BLaER1 (cell line): ENCODE measurements around the gene ABCF2.

Source experiments
- H3K27ac ChIP-seq: shearing (Covaris generic); formaldehyde crosslinking; 2 replicates; pipeline ENCODE4 v1.8.1; 2022
- H3K27me3 ChIP-seq: shearing (Covaris generic); formaldehyde crosslinking; 2 replicates; pipeline ENCODE4 v1.8.1; 2022
- H3K36me3 ChIP-seq: shearing (Covaris generic); formaldehyde crosslinking; 2 replicates; pipeline ENCODE4 v1.8.1; 2022
- H3K4me1 ChIP-seq: shearing (Covaris generic); formaldehyde crosslinking; 2 replicates; pipeline ENCODE4 v1.8.1; 2022
- H3K4me2 ChIP-seq: shearing (Covaris generic); formaldehyde crosslinking; 2 replicates; pipeline ENCODE4 v1.8.1; 2022
- H3K4me3 ChIP-seq: shearing (Covaris generic); formaldehyde crosslinking; 2 replicates; pipeline ENCODE4 v1.8.1; 2022
- H3K9ac ChIP-seq: shearing (Covaris generic); formaldehyde crosslinking; 2 replicates; pipeline ENCODE4 v1.8.1; 2022
- H3K9me3 ChIP-seq: shearing (Covaris generic); formaldehyde crosslinking; 2 replicates; pipeline ENCODE4 v1.8.1; 2022
- H4K20me1 ChIP-seq: shearing (Covaris generic); formaldehyde crosslinking; 2 replicates; pipeline ENCODE4 v1.8.1; 2022
- Cebpa-rat ChIP-seq: shearing (Covaris generic); IDR thresholded peaks from 2 replicates; pipeline ENCODE4 v1.8.1; 2022

ABCF2 gene

DNA sequence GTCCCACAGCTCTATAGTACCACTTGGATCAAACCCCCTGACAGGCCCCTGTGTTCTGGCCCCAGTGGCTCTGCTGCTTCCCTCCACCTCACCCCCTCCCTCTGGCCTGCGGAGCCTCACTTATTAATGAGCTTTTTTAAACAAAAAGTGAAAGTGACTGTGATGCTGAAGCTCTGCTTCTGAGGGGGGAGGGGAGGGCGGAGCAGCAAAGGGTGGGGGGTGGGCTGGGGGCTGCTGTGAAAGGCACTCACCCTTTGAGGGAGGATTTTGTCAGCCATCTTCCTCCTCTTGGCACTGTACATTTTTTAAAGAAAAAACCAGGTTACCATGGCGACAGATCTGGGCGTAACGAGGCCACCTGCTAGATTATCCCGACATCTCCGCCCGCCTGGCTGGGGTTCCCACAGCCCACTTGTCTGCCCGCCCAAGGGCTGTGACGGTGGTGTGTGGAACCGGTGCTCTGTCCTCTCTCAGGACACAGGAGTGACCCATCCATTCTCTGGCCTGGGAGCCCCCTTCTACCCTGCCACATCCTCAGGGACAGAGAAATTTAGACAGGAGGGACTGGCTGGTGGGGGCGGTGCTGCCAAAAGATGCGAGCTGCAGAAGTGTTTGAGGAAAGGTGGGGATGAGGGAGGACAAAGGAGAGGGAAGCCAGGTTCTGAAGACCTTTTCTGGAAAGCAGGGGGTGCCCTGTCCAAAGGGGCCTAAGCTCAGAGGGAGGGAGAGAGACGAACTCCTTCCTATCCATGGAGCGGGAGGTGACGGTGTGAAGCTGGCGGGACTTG, 16.6 kb upstream of the ABCF2 start:
- H3K4me1 ChIP-seq: peaks cover 49% of the 10 kb centered on the region
- H3K4me2 ChIP-seq: peak overlapping the region; percentile 87
- H3K4me3 ChIP-seq: peak overlapping the region; percentile 30; the same call in 1 of the 2 replicates
- no peaks in the 10 kb centered on the region for H3K9me3 ChIP-seq
- peaks cover 56% of the 10 kb centered on the region for H4K20me1 ChIP-seq
- H3K27ac ChIP-seq: no peak overlapping the region
- TF ChIP-seq Cebpa-rat: no peak
- H3K36me3 ChIP-seq: peaks cover 19% of the 10 kb centered on the region
- peaks cover 50% of the 10 kb centered on the region for H3K27me3 ChIP-seq
- no peak overlapping the region for H3K9ac ChIP-seq

DNA sequence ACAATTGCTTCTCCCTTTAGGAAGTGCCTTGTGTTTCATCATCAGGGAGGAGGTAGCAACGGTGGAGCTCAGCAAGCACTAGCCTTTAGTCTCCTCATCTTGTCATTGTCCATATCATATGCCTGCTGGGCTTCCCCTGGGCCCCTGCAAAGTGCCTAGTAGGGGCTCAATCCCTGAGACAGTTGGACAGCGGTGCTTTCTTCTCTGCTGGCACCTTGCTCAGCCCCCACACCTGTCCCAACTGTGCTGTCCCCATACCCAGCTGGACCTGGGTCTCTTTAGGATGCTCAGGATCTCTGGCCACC, 16.0 kb upstream of the ABCF2 start:
- no peak overlapping the region for H3K27ac ChIP-seq
- peaks cover 45% of the 10 kb centered on the region for H3K4me1 ChIP-seq
- TF ChIP-seq Cebpa-rat: 0 out of 2 replicates have a peak, but pooled peaks have one; percentile 2
- H3K9ac ChIP-seq: no peak overlapping the region
- peaks cover 25% of the 10 kb centered on the region for H3K36me3 ChIP-seq
- H4K20me1 ChIP-seq: peaks cover 57% of the 10 kb centered on the region
- H3K4me2 ChIP-seq: peak overlapping the region; percentile 87
- H3K9me3 ChIP-seq: no peaks in the 10 kb centered on the region
- H3K4me3 ChIP-seq: peak overlapping the region; percentile 30; the same call in 1 of the 2 replicates
- H3K27me3 ChIP-seq: peaks cover 44% of the 10 kb centered on the region

DNA sequence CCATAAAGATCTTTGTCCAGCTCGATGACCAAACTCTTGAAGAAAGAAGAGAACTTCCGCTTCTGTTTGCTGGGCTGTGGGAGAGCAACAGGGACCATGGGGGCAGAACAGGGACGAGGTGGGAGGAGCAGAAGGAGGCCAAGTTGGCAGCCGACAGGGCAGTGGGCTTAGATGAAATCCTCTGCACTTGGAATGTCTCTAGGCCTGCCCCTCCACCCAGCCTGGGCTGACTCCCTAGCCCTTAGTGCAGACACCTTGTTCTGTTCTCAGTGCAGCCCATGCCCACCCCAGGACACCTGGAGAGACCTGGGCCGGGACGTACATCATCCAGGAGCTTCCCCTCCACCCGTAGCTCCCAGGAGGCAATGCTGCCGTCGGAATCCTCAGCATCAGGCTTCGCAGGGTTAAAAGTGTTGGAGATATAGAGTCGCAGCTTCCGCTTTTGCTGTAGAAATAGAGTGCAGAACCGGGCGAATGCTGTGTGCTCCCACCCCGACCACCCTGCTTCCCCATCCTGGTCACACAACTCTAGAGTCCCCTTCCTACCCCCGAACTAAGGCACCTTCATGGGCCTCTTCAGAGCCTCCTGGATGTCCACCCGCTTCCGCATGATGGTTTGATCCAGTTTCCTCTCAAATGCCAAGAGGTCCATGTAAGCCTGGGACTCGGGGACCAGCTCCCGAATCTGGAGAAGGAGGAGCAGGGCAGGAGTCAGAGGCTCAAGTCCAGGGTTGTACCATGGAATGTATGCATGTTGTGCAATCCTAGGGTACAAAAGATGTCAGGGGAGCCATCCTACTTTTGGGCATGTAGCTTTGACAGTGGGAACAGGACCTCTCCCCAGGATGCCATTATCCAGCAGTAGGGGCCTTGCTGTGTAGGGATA, 15.4 kb upstream of the ABCF2 start:
- H3K9ac ChIP-seq: no peak overlapping the region
- no peaks in the 10 kb centered on the region for H3K9me3 ChIP-seq
- H3K4me1 ChIP-seq: peaks cover 39% of the 10 kb centered on the region
- peaks cover 57% of the 10 kb centered on the region for H4K20me1 ChIP-seq
- H3K36me3 ChIP-seq: peaks cover 31% of the 10 kb centered on the region
- no peak overlapping the region for H3K27ac ChIP-seq
- peak; percentile 55; the same call in 1 of the 2 replicates for TF ChIP-seq Cebpa-rat
- peak overlapping the region; percentile 87 for H3K4me2 ChIP-seq
- 0 out of 2 replicates have a peak overlapping the region, but pooled peaks have one; percentile 30 for H3K4me3 ChIP-seq
- H3K27me3 ChIP-seq: peaks cover 38% of the 10 kb centered on the region

DNA sequence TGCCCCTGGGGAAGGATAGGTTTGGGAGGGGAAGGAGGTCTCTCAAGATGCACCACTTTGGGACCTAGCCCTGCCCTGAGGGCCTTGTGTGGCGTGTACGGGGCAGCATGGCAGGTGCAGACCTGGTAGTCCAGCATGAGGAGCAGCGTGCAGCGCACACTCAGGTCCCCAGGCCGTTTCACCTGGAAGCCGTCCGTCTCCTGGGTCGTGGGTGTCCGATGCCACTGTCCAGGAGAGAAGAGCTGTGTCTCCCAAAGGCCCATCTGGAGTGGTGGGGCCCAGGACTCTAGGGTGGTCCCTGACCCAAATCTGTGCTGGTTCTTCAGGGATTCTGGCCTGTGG, 14.7 kb upstream of the ABCF2 start:
- Histone ChIP-seq H3K27ac (no peak overlapping the region), H3K27me3 (peaks cover 31% of the 10 kb centered on the region), H3K9ac (no peak overlapping the region), H3K4me3 (no peak overlapping the region), H3K4me1 (peaks cover 35% of the 10 kb centered on the region), H3K36me3 (peaks cover 37% of the 10 kb centered on the region), H3K4me2 (no peak overlapping the region), H4K20me1 (peaks cover 57% of the 10 kb centered on the region), H3K9me3 (no peaks in the 10 kb centered on the region)
- no peak for TF ChIP-seq Cebpa-rat

DNA sequence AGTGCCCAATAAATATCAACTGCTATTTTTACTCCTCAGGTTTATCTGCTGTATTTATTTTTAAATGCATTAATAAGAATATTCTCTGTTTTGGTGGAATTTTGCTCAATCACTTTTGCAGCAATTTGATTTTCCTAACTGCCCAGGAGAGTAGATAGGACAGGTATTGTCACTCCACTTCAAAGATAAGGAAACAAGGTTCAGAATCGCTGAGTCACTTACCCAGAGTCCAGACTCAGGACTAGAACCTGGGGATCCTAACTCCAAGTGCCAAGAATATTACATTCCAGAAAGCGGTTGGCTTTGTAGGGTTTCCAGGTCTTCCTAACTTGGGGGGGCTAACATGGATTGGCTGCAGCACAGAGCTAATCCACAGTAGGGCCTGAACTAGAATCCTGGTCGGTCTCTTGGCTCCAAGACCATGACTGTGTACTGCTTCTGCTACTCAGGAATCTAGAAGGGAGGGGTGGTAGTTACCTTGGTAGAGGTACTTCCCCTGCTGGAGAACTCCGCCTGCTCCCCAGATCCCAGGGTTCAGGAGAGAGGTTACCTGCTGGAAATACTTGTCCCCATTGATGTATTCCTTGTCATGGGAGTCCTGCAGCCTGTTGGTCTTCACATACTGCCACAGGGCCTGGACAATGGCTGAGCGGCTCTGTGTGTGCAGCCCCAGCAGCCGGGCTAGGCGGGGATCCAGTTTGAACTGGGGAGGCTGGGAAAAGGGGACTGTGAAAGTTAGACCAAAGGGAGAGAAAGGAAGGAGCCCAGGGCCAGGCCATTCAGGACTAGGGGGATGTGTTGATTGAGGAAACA, 14.1 kb upstream of the ABCF2 start:
- TF ChIP-seq Cebpa-rat: no peak
- no peaks in the 10 kb centered on the region for H3K9me3 ChIP-seq
- H3K4me3 ChIP-seq: no peak overlapping the region
- no peak overlapping the region for H3K27ac ChIP-seq
- peaks cover 26% of the 10 kb centered on the region for H3K27me3 ChIP-seq
- peaks cover 35% of the 10 kb centered on the region for H3K4me1 ChIP-seq
- peaks cover 57% of the 10 kb centered on the region for H4K20me1 ChIP-seq
- no peak overlapping the region for H3K9ac ChIP-seq
- no peak overlapping the region for H3K4me2 ChIP-seq
- peaks cover 43% of the 10 kb centered on the region for H3K36me3 ChIP-seq

DNA sequence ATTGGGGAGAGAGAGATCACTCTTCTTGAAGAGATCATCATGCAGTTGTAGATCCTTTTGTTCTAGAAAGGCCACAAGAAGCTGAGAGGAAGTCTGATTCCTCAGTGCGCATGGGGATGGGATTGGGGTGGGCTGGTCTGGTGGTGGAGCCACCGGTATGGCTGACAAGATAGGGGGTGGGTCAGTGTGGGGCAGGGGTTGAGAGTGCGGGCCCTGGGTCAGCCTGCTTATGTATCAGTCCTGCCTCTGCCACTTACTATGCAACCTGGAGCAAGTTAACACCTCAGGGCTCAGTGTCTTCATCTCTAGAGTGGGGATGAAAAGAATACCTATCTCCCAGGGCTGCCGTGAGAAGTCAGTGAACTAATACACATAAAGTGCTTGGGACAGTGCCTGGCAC, 13.5 kb upstream of the ABCF2 start:
- H3K9me3 ChIP-seq: no peaks in the 10 kb centered on the region
- no peak overlapping the region for H3K27ac ChIP-seq
- H4K20me1 ChIP-seq: peaks cover 59% of the 10 kb centered on the region
- H3K36me3 ChIP-seq: peaks cover 49% of the 10 kb centered on the region
- H3K4me2 ChIP-seq: no peak overlapping the region
- H3K27me3 ChIP-seq: peaks cover 19% of the 10 kb centered on the region
- H3K4me1 ChIP-seq: peaks cover 33% of the 10 kb centered on the region
- H3K4me3 ChIP-seq: no peak overlapping the region
- H3K9ac ChIP-seq: no peak overlapping the region
- TF ChIP-seq Cebpa-rat: no peak

DNA sequence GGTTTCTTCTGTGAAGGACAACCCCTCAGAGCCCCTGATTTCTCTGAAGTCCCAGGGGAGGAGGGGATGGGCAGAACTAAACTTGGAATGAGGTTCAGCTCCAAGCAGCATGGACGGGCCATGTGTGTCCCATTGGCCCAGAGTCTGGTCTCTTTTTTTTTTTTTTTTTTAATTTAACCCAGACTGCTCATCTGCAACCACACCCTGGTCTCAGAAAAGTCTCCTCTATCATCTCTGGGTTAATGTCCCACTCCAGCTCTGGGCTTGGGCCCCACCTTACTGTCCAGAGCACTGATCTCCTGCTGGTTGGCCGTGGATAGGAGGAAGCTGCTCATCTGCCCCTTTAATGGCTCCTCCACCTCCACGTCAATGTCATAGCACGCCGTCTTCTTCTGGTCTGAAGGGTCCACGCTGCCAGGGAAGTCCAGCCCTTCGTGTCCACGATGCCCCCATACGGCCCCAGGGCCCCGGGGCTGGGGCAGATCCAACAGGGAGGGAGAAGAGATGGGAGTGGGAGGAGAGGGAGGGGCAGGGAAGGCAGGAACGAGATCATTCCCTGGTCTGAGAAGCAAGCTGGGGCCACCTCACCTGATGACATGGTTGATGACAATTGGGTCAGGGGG, 12.9 kb upstream of the ABCF2 start:
- H4K20me1 ChIP-seq: peaks cover 60% of the 10 kb centered on the region

DNA sequence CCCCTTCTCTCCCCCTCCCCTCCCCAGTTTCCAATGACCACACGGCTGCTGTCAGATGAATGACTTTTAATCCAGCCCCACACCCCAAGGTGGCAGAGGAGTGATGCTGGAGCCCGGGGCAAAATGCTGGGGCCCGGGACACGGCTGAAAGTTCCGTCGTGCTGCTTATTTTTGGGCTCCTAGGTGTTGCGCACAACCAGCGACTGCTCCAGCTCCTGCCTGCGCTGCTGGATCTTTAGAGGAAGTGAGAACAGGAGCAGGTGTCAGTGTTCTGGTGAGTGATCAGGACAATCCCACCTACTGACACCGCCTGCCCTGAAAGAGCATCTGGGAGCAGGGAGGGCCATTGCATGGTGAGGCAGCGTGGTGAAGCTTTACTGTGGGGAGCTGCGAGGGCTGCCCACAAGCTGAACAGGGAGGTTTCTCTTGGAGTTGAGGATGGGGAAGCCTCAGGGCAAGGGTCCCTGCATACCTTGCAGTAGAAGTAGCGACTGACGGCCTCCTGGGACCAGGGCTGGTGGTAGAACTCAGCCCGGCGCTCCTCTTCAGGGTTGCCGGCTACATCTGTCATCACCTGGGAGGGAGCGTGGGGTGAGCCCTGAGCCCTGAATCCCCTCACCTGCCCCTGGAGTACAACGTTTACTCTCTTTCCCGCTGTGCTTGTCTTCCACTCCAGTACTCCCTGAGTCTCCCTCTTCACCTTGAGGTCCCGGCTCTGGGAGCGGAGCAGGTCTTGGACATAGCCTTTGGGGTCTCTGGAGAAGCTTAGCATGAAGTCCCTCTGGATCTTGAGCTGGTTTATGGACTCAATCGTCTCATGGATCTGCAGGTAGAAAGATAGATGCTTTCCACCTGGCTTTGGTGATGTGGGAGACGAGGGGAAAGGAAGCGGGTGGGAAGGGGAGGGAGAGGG, 12.2 kb upstream of the ABCF2 start:
- Histone ChIP-seq H4K20me1 (peaks cover 57% of the 10 kb centered on the region), H3K9me3 (no peaks in the 10 kb centered on the region), H3K36me3 (peaks cover 59% of the 10 kb centered on the region), H3K27me3 (peaks cover 6% of the 10 kb centered on the region), H3K4me2 (no peak overlapping the region), H3K27ac (no peak overlapping the region), H3K4me1 (peaks cover 20% of the 10 kb centered on the region), H3K4me3 (no peak overlapping the region), H3K9ac (no peak overlapping the region)
- TF ChIP-seq Cebpa-rat: no peak

More for the DNA sequence above, 12.9 kb upstream of the ABCF2 start:
- Histone ChIP-seq H3K9me3 (no peaks in the 10 kb centered on the region), H3K36me3 (peaks cover 55% of the 10 kb centered on the region), H3K27me3 (peaks cover 14% of the 10 kb centered on the region), H3K4me3 (no peak overlapping the region), H3K27ac (no peak overlapping the region), H3K9ac (no peak overlapping the region), H3K4me1 (peaks cover 27% of the 10 kb centered on the region), H3K4me2 (no peak overlapping the region)
- TF ChIP-seq Cebpa-rat: no peak
